GM23248 (cell line): ENCODE measurements around the gene PGAP2. TPM values are rescaled to one million over a fixed set of nuclear protein-coding genes. Genes with fewer than 3 reads are reported as not detected.

Experiments used
- DNase-seq: peaks from one replicate; pipeline ENCODE4 v3.0.0-alpha.2; 2015
- H2AFZ ChIP-seq: fragments of 200-600 bp; sonication (generic); 2 replicates; pipeline ENCODE4 v1.6.1; 2016; ENCODE audit warnings: antibody characterized with exemption
- H3F3A ChIP-seq: fragments of 200-600 bp; sonication (generic); 2 replicates; pipeline ENCODE4 v1.6.1; 2016; ENCODE audit warnings: mild to moderate bottlenecking, antibody characterized with exemption, mixed run types; ENCODE audit not compliant: insufficient read depth
- H3K27ac ChIP-seq: fragments of 200-600 bp; sonication (generic); 2 replicates; pipeline ENCODE4 v1.5.1; 2016; ENCODE audit warnings: mild to moderate bottlenecking
- H3K27me3 ChIP-seq: fragments of 200-600 bp; sonication (generic); replicated peaks from 2 replicates; pipeline ENCODE4 v1.6.1; 2016; ENCODE audit warnings: mild to moderate bottlenecking; ENCODE audit not compliant: insufficient read depth
- H3K36me3 ChIP-seq: fragments of 200-600 bp; sonication (generic); 2 replicates; pipeline ENCODE4 v1.6.1; 2016; ENCODE audit warnings: low read depth, mild to moderate bottlenecking
- H3K4me1 ChIP-seq: fragments of 200-600 bp; sonication (generic); 2 replicates; pipeline ENCODE4 v1.6.1; 2016; ENCODE audit warnings: mild to moderate bottlenecking; ENCODE audit not compliant: insufficient read depth
- H3K4me2 ChIP-seq: fragments of 200-600 bp; sonication (generic); one replicate; pipeline ENCODE4 v1.6.1; 2016; ENCODE audit warnings: mild to moderate bottlenecking; ENCODE audit not compliant: unreplicated experiment
- H3K4me3 ChIP-seq: fragments of 200-600 bp; sonication (generic); 2 replicates; pipeline ENCODE4 v1.5.1; 2016; ENCODE audit warnings: mild to moderate bottlenecking
- H3K79me2 ChIP-seq: fragments of 200-600 bp; sonication (generic); 2 replicates; pipeline ENCODE4 v1.6.1; 2016; ENCODE audit warnings: mild to moderate bottlenecking; ENCODE audit not compliant: insufficient read depth
- H3K9ac ChIP-seq: fragments of 200-600 bp; sonication (generic); 2 replicates; pipeline ENCODE4 v1.6.1; 2016; ENCODE audit warnings: mild to moderate bottlenecking
- H3K9me2 ChIP-seq: fragments of 200-600 bp; sonication (generic); 2 replicates; pipeline ENCODE4 v1.6.1; 2016; ENCODE audit warnings: mixed run types, mild to moderate bottlenecking, moderate library complexity; ENCODE audit not compliant: insufficient read depth
- H3K9me3 ChIP-seq: fragments of 200-600 bp; sonication (generic); one replicate; pipeline ENCODE4 v1.6.1; 2017; ENCODE audit warnings: low read depth
- H4K20me1 ChIP-seq: fragments of 200-600 bp; sonication (generic); 2 replicates; pipeline ENCODE4 v1.6.0; 2016; ENCODE audit not compliant: insufficient read depth
- EZH2 ChIP-seq: fragments of 200-600 bp; sonication (generic); IDR thresholded peaks from 2 replicates; pipeline ENCODE4 v1.6.1; 2018; ENCODE audit warnings: antibody characterized with exemption, mild to moderate bottlenecking; ENCODE audit not compliant: insufficient read depth, poor library complexity, severe bottlenecking
- EZH2phosphoT487 ChIP-seq: fragments of 200-600 bp; sonication (generic); IDR thresholded peaks from 2 replicates; pipeline ENCODE4 v1.6.1; 2018; ENCODE audit warnings: antibody characterized with exemption, moderate library complexity, mild to moderate bottlenecking, low read depth; ENCODE audit not compliant: insufficient read depth
- WGBS, 2 experiments: methylation state at CpG; one replicate each; pipeline ENCODE4 v1.1.6; 2015 to 2017; ENCODE audit warnings: low lambda C conversion rate in 2 of 2, low coverage in 1 of 2; ENCODE audit errors: missing lambda C conversion rate in 2 of 2; 5-methylcytosine and 5-hydroxymethylcytosine counted together
- in situ Hi-C: fragments of 300-500 bp; cut with MboI; formaldehyde crosslinking; loops from 2 replicates; pipeline ENCODE4 v1.15.0; 2020
- polyA plus RNA-seq: library from polyadenylated mRNA; unstranded; fragments of >200 nt; fragmentation: Nextera tagmentation; extraction: Ambion mirVana; gene quantifications from 2 replicates; pipeline ENCODE4 v1.2.1, GENCODE V29; 2016
- total RNA-seq: library from RNA; depleted of rRNA; stranded (reverse); fragments of >200 nt; shearing (Covaris generic); gene quantifications from 2 replicates; pipeline ENCODE4 v1.2.3, GENCODE V29; 2014

PGAP2 gene
- total and polyA plus RNA-seq, 2 experiments from 2014 or later, result 14.7 to 19.0 TPM

DNA sequence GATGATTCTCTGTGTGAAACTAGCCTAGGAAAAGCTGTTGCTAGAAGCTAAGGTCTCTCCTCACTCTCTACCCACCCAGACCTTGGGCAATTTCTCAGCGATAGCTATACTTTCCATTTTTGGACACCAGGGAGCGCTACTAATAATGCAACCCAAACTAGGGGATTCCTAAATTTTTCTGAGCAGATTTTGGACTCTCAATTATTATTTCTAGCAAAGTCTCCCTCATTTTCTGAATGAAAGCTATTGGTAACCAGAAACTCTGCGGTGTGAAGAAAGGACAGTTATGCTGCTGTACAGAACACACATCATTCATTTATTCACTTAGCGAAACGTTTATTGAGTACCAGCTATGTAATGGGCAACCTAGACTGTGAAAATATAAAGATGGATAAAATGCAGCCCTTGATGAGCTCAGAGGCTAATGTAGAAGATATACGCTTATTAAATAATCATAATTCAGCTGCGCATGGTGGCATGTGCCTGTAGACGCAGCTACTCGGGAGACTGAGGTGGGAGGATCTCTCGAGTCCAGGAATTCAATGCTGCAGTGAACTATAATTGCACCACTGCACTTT, 41.0 kb downstream of the PGAP2 start:
- H3K9me3 ChIP-seq, result no peaks in the 10 kb centered on the region
- H3K27ac ChIP-seq, result no peak overlapping the region
- no peaks in the 10 kb centered on the region for H3K9me2 ChIP-seq
- WGBS, 2 experiments, result 51 to 54% methylated on average over 10 of the region's 10 CpGs
- in situ Hi-C loops, result loop anchor here (5.0 kb wide), 1 partner anchor 218 kb away; no protein-coding TSS in a partner anchor
- no peak overlapping the region for H3K4me2 ChIP-seq
- no peak overlapping the region for H3K9ac ChIP-seq
- TF ChIP-seq EZH2, result no peak
- no peak for TF ChIP-seq EZH2phosphoT487
- no peaks in the 10 kb centered on the region for H3K4me1 ChIP-seq
- peak; percentile 67 for DNase-seq
- H3K4me3 ChIP-seq, result no peak overlapping the region
- no peaks in the 10 kb centered on the region for H3K27me3 ChIP-seq
- no peak overlapping the region for H2AFZ ChIP-seq
- H4K20me1 ChIP-seq, result no peaks in the 10 kb centered on the region
- no peaks in the 10 kb centered on the region for H3K36me3 ChIP-seq
- no peaks in the 10 kb centered on the region for H3K79me2 ChIP-seq
- no peaks in the 10 kb centered on the region for H3F3A ChIP-seq

DNA sequence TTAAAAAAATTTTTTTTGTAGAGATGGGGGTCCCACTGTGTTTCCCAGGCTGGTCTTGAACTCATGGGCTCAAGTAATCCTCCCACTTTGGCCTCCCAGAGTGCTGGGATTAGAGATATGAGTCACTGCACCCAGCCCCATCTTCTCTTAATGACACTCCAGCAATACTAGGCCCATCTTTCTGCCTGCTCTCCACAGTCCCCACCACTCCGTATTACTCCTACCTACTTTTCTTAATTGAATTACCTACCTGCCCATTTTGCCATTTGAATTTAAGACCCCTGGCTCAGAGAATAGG, 45.1 kb downstream of the PGAP2 start:
- Histone ChIP-seq H3K9ac (no peak overlapping the region), H2AFZ (no peak overlapping the region), H3K36me3 (no peaks in the 10 kb centered on the region), H4K20me1 (no peaks in the 10 kb centered on the region), H3K27me3 (no peaks in the 10 kb centered on the region), H3K4me2 (no peak overlapping the region), H3K79me2 (peaks cover 29% of the 10 kb centered on the region), H3F3A (no peaks in the 10 kb centered on the region), H3K9me3 (no peaks in the 10 kb centered on the region), H3K9me2 (no peaks in the 10 kb centered on the region), H3K27ac (no peak overlapping the region), H3K4me1 (peaks cover 17% of the 10 kb centered on the region), H3K4me3 (no peak overlapping the region)
- DNase-seq, result no peak
- no peak for TF ChIP-seq EZH2
- TF ChIP-seq EZH2phosphoT487, result no peak
- 95 to 100% methylated on average over 1 of the region's 1 CpG for WGBS, 2 experiments
- in situ Hi-C loops, result no loop called here

DNA sequence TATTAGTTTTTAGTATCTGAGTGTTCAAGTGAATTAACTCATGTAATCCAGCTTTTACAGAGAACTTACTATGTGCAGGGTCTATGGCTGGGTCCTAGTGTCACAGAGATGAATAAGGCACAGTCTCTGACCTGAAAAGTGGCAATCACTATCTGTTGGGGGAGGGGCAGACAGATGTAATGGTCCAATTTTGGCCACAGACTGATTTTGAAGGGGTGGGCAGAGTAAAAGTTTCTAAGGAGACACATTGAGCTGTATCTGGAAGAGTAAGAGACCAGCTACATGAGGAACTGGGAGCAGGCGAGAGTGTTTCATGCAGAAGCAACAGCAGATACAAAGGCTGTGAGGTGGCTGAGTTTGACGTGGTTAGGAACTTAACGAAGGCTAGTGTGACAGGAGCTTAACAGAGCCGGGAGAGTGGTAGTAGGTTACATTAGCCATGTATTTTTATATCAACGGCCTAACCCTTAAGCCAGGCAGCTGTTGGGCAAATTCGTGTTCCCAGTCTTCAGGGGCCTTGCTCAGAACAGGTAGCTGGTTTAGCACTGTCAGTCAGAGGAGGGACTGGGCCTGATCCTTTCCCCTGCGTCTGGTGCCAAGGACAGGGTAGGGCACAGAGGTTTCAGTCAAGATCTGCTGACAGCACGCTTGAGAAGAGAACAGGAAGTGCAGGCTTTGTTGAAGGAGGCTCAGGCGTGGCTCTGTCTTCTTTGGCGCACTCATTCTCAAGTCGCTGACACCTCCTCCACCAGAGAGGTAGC, 45.7 kb downstream of the PGAP2 start:
- no peak overlapping the region; the same call in 1 of the 2 replicates for H3K4me3 ChIP-seq

DNA sequence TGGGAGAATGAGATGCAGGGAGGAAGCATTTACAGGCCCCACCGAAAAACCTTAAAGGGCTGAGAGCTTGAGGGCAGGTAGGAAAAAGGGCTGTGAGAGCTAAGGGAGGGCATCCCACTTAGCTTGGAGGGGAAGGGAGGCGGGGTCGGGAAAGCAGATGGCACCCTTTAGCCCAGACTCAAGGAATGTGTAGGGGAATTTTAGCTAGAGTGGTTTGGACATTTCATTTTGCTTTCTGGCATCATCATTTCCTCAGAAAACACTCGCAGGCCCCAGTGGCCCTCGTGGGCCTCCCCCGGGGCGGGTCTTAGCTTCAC, 46.3 kb downstream of the PGAP2 start:
- TF ChIP-seq EZH2 (no peak), EZH2phosphoT487 (no peak)
- H3K4me3 ChIP-seq, result peak overlapping the region; percentile 89
- no peaks in the 10 kb centered on the region for H3K27me3 ChIP-seq
- peak overlapping the region; percentile 93 for H2AFZ ChIP-seq
- H3K36me3 ChIP-seq, result no peaks in the 10 kb centered on the region
- peaks cover 17% of the 10 kb centered on the region for H3K4me1 ChIP-seq
- no peaks in the 10 kb centered on the region for H3K9me2 ChIP-seq
- DNase-seq, result no peak
- peak overlapping the region; percentile 13 for H3K4me2 ChIP-seq
- no peaks in the 10 kb centered on the region for H3K9me3 ChIP-seq
- no peaks in the 10 kb centered on the region for H3F3A ChIP-seq
- no peak overlapping the region for H3K27ac ChIP-seq
- peaks cover 40% of the 10 kb centered on the region for H3K79me2 ChIP-seq
- H3K9ac ChIP-seq, result no peak overlapping the region; the same call in 1 of the 2 replicates
- 14 to 18% methylated on average over 7 of the region's 7 CpGs for WGBS, 2 experiments
- no peaks in the 10 kb centered on the region for H4K20me1 ChIP-seq
- in situ Hi-C loops, result no loop called here

More for the DNA sequence above, 45.7 kb downstream of the PGAP2 start:
- TF ChIP-seq EZH2 (no peak), EZH2phosphoT487 (no peak)
- in situ Hi-C loops, result no loop called here
- H3K9me3 ChIP-seq, result no peaks in the 10 kb centered on the region
- no peak for DNase-seq
- 76 to 79% methylated on average over 11 of the region's 11 CpGs for WGBS, 2 experiments
- peaks cover 35% of the 10 kb centered on the region for H3K79me2 ChIP-seq
- no peaks in the 10 kb centered on the region for H4K20me1 ChIP-seq
- H3F3A ChIP-seq, result no peaks in the 10 kb centered on the region
- H3K9ac ChIP-seq, result no peak overlapping the region; the same call in 1 of the 2 replicates
- peaks cover 17% of the 10 kb centered on the region for H3K4me1 ChIP-seq
- peak overlapping the region; percentile 93 for H2AFZ ChIP-seq
- H3K27ac ChIP-seq, result no peak overlapping the region
- H3K27me3 ChIP-seq, result no peaks in the 10 kb centered on the region
- H3K4me2 ChIP-seq, result peak overlapping the region; percentile 13
- H3K36me3 ChIP-seq, result no peaks in the 10 kb centered on the region
- no peaks in the 10 kb centered on the region for H3K9me2 ChIP-seq
